ENCODE measurements around the gene DROSHA. TPM values are rescaled to one million over a fixed set of nuclear protein-coding genes. Genes with fewer than 3 reads are reported as not detected.

DROSHA gene
- total and polyA plus RNA-seq, 2 of the 4 experiments (the other 2 are of a cell fraction): 36.4 to 36.5 TPM

DNA sequence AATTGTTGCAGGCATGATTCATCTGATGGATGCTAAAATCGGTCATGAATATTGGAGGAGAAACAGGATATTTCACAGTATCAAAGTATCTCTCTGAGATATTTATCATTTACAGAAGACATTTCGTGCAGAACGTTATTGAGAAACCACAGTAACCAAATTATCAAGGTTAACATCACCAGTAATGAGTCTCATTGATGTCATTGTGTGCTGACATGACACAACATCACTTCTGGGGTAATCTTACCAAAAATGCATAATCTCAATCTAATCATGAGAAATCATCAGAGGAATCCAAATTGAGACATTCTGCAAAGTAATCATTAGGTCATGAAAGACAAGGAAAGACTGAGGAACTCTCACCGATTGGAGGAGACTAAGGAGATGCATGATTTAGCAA is 42.9 kb upstream of the DROSHA start:
- H2AK9ac ChIP-seq (replicated peaks; ENCODE audit: low read depth, low read length, poor library complexity): no peak overlapping the region
- H3K27ac ChIP-seq (ENCODE audit: insufficient read depth, low read length): no peak overlapping the region
- H3K14ac ChIP-seq (replicated peaks; ENCODE audit: low read depth, low read length): no peak overlapping the region
- H3K4me2 ChIP-seq (ENCODE audit: low read depth, low read length): no peak overlapping the region
- ATAC-seq (ENCODE audit: low read depth): no peak
- no peaks in the 10 kb centered on the region for H3K79me1 ChIP-seq (ENCODE audit: low read depth in 1 of 2, low read length in 2 of 2)
- H3K4me1 ChIP-seq (ENCODE audit: control insufficient read depth, insufficient read depth, low read length): no peaks in the 10 kb centered on the region
- no TSS peak for BruUV-seq (replicated peaks)
- H3K23ac ChIP-seq (ENCODE audit: low read depth, low read length): no peak overlapping the region
- H2AFZ ChIP-seq (replicated peaks; ENCODE audit: low read length, poor library complexity): no peak overlapping the region
- H3K36me3 ChIP-seq (ENCODE audit: control insufficient read depth, insufficient read depth, low read length): no peaks in the 10 kb centered on the region
- dilution Hi-C loops (cut with HindIII; ENCODE audit: low sequenced_read_pairs, unreplicated experiment) (no loop called here), in situ Hi-C loops (cut with MboI; ENCODE audit: low sequenced_read_pairs) (no loop called here), intact Hi-C loops (cut with micrococcal nuclease) (no loop called here)
- H2AK5ac ChIP-seq (ENCODE audit: low read depth, low read length): no peak overlapping the region
- no peak overlapping the region for H2BK15ac ChIP-seq (ENCODE audit: low read depth, low read length)
- H2BK5ac ChIP-seq (ENCODE audit: low read depth, low read length, poor library complexity, severe bottlenecking): no peak overlapping the region
- no peak overlapping the region for H3K4ac ChIP-seq (ENCODE audit: low read depth, low read length)
- no peaks in the 10 kb centered on the region for H3K9me1 ChIP-seq (ENCODE audit: insufficient read depth, low read length)
- 100% methylated on average over 1 of the region's 4 CpGs; no CpG with 5 or more reads in 1 of the 2 experiments for WGBS, 2 experiments (ENCODE audit: extremely low coverage in 2 of 2, insufficient read length in 1 of 2)
- H3K27me3 ChIP-seq (ENCODE audit: control insufficient read depth, insufficient read depth, low read length): peaks cover 3% of the 10 kb centered on the region
- no peak for DNase-seq
- no peak overlapping the region for H2BK120ac ChIP-seq (ENCODE audit: low read depth, low read length)
- H3K4me3 ChIP-seq (ENCODE audit: insufficient read depth, low read depth, low read length): no peak overlapping the region
- no peak overlapping the region for H3K18ac ChIP-seq (ENCODE audit: low read depth, low read length)
- H4K8ac ChIP-seq (ENCODE audit: low read depth in 2 of 2, low read length in 2 of 2): no peak overlapping the region
- no peak overlapping the region for H4K5ac ChIP-seq (ENCODE audit: low read depth, low read length)
- ChIA-PET CTCF (no interaction called here), POLR2A (ENCODE audit: unreplicated experiment) (no interaction called here)
- H3K9me3 ChIP-seq (ENCODE audit: control insufficient read depth, insufficient read depth, low read length): no peaks in the 10 kb centered on the region
- no peaks in the 10 kb centered on the region for H4K20me1 ChIP-seq (ENCODE audit: insufficient read depth, low read length)
- no peak overlapping the region for H3K9ac ChIP-seq (ENCODE audit: low read depth, low read length)
- TF ChIP-seq RAD21 (IDR thresholded peaks at IDR 0.05; ENCODE audit: low read length): no peak
- peak; percentile 74 for TF ChIP-seq MAFK (IDR thresholded peaks at IDR 0.05; ENCODE audit: low read depth, low read length)
- H3K56ac ChIP-seq (ENCODE audit: extremely low read depth, insufficient read depth, low read length): no peak overlapping the region
- no peak overlapping the region for H2BK20ac ChIP-seq (ENCODE audit: low read depth, low read length)
- no peak overlapping the region for H4K91ac ChIP-seq (ENCODE audit: insufficient read depth, low read depth, low read length)
